ENCODE data around the gene ARHGEF11. TPM values are rescaled to one million over a fixed set of nuclear protein-coding genes. Genes with fewer than 3 reads are reported as not detected.

The ARHGEF11 gene
- polyA plus RNA-seq, 1 donor (not counting 4 experiments of a cell fraction or from before 2014, with no cell fraction given), result 8.0 TPM

- Histone ChIP-seq H3K4me2 (ENCODE audit: control insufficient read depth, extremely low read depth, insufficient read depth, low read depth, low read length) (no peak overlapping the region), H3K4me1 (ENCODE audit: control insufficient read depth, extremely low read depth, insufficient read depth, low read length) (no peaks in the 10 kb centered on the region), H3K27me3 (ENCODE audit: control insufficient read depth, extremely low read depth, insufficient read depth, low read length) (no peaks in the 10 kb centered on the region), H3K9me1 (ENCODE audit: control insufficient read depth, extremely low read depth, insufficient read depth, low read length) (no peaks in the 10 kb centered on the region), H3K9me3 (ENCODE audit: control insufficient read depth, low read depth, low read length) (no peaks in the 10 kb centered on the region), H3K4me3 (ENCODE audit: control insufficient read depth in 2 of 3, extremely low read depth in 1 of 3, insufficient read depth in 2 of 3, low read depth in 1 of 3, low read length in 3 of 3) (no peak overlapping the region), H3K79me2 (ENCODE audit: control insufficient read depth, insufficient read depth, low read length) (no peaks in the 10 kb centered on the region), H2AFZ (ENCODE audit: control insufficient read depth, low read length) (no peak overlapping the region), H3K27ac (ENCODE audit: control insufficient read depth, insufficient read depth, low read length) (no peak overlapping the region), H3K36me3 (ENCODE audit: control insufficient read depth in 2 of 2, extremely low read depth in 1 of 2, insufficient read depth in 2 of 2, low read length in 2 of 2) (peaks cover 13 to 14% of the 10 kb centered on the region in 2 experiments), H3K9ac (ENCODE audit: control insufficient read depth, extremely low read depth, insufficient read depth, low read length) (no peak overlapping the region), H4K20me1 (ENCODE audit: control insufficient read depth, extremely low read depth, insufficient read depth, low read length) (no peaks in the 10 kb centered on the region)
- dilution Hi-C loops (cut with MboI; ENCODE audit: extremely low pct_ligation_motif_present, low sequenced_read_pairs), result no loop called here
- FAIRE-seq (no peak), DNase-seq (ENCODE audit: low read depth, low spot score) (no peak)
- TF ChIP-seq CTCF (optimal IDR thresholded peaks at IDR 0.05 in 1 of 3, IDR thresholded peaks at IDR 0.05 in 1 of 3, conservative IDR thresholded peaks at IDR 0.05 in 1 of 3; ENCODE audit: extremely low read depth in 1 of 3, insufficient read depth in 2 of 3, low read length in 3 of 3) (no peak), EZH2 (IDR thresholded peaks at IDR 0.05; ENCODE audit: low read length) (no peak)
Measured at GRCh38 chr1:156963621-156964020, 81.9 kb downstream of the ARHGEF11 start.

GRCh38 chr1:156961709-156962108, 83.8 kb downstream of the ARHGEF11 start:
- H3K27ac ChIP-seq (ENCODE audit: control insufficient read depth, insufficient read depth, low read length), result no peak overlapping the region
- TF ChIP-seq CTCF (optimal IDR thresholded peaks at IDR 0.05 in 1 of 3, IDR thresholded peaks at IDR 0.05 in 1 of 3, conservative IDR thresholded peaks at IDR 0.05 in 1 of 3; ENCODE audit: extremely low read depth in 1 of 3, insufficient read depth in 2 of 3, low read length in 3 of 3) (peak in 2 of 3 experiments; percentile 23 to 32), EZH2 (IDR thresholded peaks at IDR 0.05; ENCODE audit: low read length) (no peak)
- H3K9me3 ChIP-seq (ENCODE audit: control insufficient read depth, low read depth, low read length), result no peaks in the 10 kb centered on the region
- no peak overlapping the region for H2AFZ ChIP-seq (ENCODE audit: control insufficient read depth, low read length)
- no peak for FAIRE-seq
- H3K4me2 ChIP-seq (ENCODE audit: control insufficient read depth, extremely low read depth, insufficient read depth, low read depth, low read length), result no peak overlapping the region
- no peaks in the 10 kb centered on the region for H3K79me2 ChIP-seq (ENCODE audit: control insufficient read depth, insufficient read depth, low read length)
- no peaks in the 10 kb centered on the region for H4K20me1 ChIP-seq (ENCODE audit: control insufficient read depth, extremely low read depth, insufficient read depth, low read length)
- dilution Hi-C loops (cut with MboI; ENCODE audit: extremely low pct_ligation_motif_present, low sequenced_read_pairs), result no loop called here
- H3K36me3 ChIP-seq (ENCODE audit: control insufficient read depth in 2 of 2, extremely low read depth in 1 of 2, insufficient read depth in 2 of 2, low read length in 2 of 2), result peaks cover 11 to 12% of the 10 kb centered on the region in 2 experiments
- H3K4me3 ChIP-seq (ENCODE audit: control insufficient read depth in 2 of 3, extremely low read depth in 1 of 3, insufficient read depth in 2 of 3, low read depth in 1 of 3, low read length in 3 of 3), result no peak overlapping the region
- no peaks in the 10 kb centered on the region for H3K4me1 ChIP-seq (ENCODE audit: control insufficient read depth, extremely low read depth, insufficient read depth, low read length)
- H3K9me1 ChIP-seq (ENCODE audit: control insufficient read depth, extremely low read depth, insufficient read depth, low read length), result no peaks in the 10 kb centered on the region
- H3K9ac ChIP-seq (ENCODE audit: control insufficient read depth, extremely low read depth, insufficient read depth, low read length), result no peak overlapping the region
- H3K27me3 ChIP-seq (ENCODE audit: control insufficient read depth, extremely low read depth, insufficient read depth, low read length), result no peaks in the 10 kb centered on the region
- no peak for DNase-seq (ENCODE audit: low read depth, low spot score)
